MM.1S (cell line): Measurements from ENCODE around the gene PRR23B.

Experiments
- CTCF ChIP-seq: fragments of 300-600 bp; sonication (generic); IDR thresholded peaks from 2 replicates; pipeline ENCODE4 v1.5.1; 2016; ENCODE audit warnings: antibody characterized with exemption, low read length, mixed read lengths
- EZH2 ChIP-seq: fragments of 300-600 bp; sonication (generic); optimal IDR thresholded peaks from 2 replicates; pipeline ENCODE3; 2017; ENCODE audit warnings: low read depth, mild to moderate bottlenecking, antibody characterized with exemption, low read length, mixed read lengths
- EZH2phosphoT487 ChIP-seq: fragments of 300-600 bp; sonication (generic); IDR thresholded peaks from 2 replicates; pipeline ENCODE4 v1.6.1; 2018; ENCODE audit warnings: antibody characterized with exemption, low read length

GRCh38 chr3:138984816-138985215, 35.9 kb downstream of the PRR23B start:
- TF ChIP-seq CTCF: no peak
- no peak for TF ChIP-seq EZH2
- TF ChIP-seq EZH2phosphoT487: no peak
